ENCODE results near the gene NDUFA12.
"Not testable (repeated sequence)": the region's sequence is repeated elsewhere in the genome, so short reads cannot be mapped to it uniquely, and the experiment has no call there.

NDUFA12 gene

DNA sequence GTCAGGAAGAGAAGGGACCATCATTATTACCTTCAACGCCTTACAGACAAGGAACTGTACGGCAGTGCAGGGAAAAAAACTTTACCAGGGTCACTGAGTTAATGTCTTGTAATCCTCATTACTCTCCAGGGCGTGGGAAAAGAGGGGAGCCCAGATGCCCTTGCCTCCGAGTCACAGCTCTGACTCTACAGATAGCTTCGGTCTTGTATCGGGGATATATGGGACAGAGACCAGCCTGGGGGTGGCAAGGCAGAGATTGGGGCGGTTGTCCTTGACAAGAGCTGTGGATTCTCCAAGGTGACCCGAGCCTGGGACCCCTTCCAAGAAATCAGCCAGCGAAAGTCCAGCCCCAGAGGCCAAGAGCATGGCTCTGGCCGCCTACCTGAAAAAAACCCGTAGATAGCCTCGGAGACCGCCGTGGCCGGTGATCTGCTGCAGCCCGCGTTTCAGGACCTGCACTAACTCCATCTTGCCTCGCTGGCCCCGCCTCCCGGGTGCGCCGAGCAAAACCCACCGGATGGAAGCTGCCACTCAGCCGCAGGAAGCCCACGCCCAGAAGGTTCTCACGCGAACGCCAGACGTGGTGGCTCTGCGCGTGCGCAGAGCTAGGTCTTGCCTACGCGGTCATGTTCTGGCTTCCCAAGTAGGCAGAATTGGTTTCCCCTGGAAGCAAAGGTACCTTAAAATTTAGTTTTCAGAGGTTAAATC is at the start of gene NDUFA12:
TSS of gene NDUFA12 (minus strand) at position 485 of the 708 bp plus-strand sequence. CDS start at position 468, 17 bp downstream.
- DNase-seq (ENCODE audit: low read depth in 2 of 2) = peak; percentile 90 to 91

DNA sequence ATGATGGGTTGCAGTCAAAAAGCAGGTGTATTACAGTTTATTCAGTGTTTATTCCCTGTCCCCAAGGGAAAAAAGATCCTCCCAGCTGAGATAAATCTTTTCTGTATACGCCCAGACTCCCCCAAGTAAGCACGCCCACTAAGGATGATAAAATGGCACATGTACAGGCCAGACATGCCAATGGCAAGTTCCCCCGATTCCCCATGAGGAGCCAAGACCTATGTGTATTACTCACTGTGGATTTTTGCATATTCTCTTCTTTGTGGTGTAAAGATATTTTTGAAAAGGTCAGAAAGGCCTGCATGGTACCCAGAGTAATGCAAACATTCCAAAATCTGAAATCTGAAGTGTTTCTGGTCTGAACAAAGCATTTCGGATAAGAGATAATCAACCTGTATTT is 47.7 kb upstream of the NDUFA12 start:
- DNase-seq (ENCODE audit: low read depth in 2 of 2) = no peak

DNA sequence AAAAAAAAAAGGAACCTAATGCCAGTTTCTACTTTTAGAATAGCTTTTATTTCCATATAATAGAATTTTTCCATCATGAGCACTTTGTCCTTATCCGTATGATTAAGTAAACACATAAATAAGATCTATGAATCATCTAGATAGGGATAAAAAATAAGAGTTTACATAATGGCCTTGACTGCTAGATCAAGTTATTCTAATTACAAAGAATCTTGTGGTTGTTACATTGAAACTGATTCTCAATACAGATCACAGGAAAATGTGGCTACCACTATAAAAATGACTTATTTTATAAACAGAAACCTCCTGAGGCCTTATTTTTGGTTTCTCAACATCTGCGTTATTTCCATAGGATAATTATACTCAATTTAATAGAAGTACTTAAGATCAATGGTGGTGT is 34.4 kb upstream of the NDUFA12 start:
- DNase-seq (ENCODE audit: low read depth in 2 of 2) = no peak

DNA sequence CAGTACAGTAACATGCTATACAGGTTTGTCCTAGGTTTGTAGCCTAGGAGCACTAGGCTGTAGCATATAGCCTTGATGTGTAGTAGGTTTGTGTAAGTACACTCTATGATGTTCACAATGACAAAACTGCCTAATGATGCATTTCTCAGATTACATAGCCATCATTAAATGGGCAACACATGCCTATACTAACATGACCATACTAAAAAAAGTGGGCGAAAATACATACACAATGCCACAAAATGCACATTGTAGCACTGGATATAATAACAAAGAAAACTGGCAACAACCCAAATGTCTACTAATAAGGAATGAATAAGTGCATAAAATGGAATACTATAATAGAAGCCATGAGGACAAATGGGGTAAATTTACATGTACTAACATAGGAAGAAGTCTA is 31.3 kb upstream of the NDUFA12 start:
- DNase-seq (ENCODE audit: low read depth in 2 of 2) = no peak

DNA sequence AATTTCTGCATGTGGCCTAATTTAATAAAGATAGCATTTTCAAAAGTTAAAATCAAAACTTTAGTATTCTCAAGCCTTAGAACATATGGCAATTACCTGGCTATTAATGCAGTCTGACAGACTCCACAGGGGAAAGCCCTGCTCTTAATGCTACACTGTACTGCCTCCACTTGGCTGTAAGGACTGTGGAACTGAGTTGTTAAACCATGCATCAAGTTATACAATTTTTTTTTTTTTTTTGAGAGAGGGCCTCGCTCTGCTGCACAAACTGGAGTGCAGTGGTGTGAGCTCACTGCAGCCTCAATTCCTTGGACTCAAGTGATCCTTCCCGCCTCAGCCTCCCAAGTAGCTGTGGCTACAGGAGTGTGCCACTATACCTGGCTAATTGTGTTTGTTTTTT is 19.0 kb upstream of the NDUFA12 start:
- no peak for DNase-seq (ENCODE audit: low read depth in 2 of 2)

DNA sequence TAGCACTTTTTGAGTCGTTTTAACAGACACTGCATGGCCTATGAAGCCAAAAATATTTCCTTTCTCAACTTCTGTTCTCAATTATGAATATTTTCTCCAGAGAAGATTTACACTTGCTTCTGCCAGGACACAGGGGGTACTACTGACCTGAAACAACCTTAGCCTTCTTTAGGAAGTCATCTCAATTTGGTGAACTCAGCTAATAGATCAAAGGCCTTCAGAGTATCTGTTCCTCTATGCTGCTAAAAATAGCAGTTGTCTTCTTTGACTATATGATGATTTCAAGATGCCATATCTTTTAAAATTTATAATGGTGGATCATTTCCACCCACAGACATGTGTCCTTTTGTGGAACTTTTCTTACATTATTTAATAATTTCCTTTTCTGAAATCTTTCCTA is 14.0 kb upstream of the NDUFA12 start:
- no peak for DNase-seq (ENCODE audit: low read depth in 2 of 2)

DNA sequence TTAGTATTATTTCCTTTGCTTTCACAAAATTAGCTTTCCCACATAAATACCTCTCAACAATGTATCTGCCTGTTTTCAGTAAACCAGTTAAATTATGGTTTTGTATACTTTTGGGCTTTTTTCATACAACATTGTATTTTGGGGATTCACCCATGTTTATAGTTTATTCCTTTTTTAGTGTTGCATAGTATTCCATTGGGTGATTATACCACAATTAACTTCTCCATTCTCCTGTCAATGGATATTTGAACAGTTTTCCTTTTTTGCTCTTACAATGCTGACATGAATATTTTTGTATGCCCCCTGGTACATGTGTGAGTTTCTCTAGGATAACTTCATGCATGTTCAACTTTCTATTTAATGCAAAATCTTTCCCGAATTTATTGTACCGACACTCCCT is 12.6 kb upstream of the NDUFA12 start:
- DNase-seq (ENCODE audit: low read depth in 2 of 2) = no peak

DNA sequence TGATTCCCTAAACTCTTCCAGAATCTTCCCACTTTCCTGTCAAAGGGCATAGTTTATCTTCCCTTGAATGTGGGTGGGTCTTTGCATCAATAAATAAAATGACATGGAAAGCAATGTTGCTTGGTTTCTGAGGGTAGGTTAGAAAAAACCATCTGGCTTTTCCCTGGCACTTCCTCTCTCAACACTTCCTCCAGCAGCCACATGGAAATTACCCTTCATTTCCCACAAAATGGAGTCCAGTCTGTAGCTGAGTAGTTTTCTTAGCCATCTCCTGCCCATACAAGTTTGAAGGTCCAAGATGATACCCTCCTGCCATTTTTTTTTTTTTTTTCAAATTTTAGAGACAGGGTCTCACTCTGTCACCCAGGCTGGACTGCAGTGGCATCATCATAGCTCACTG is 11.1 kb upstream of the NDUFA12 start:
- no peak for DNase-seq (ENCODE audit: low read depth in 2 of 2)

DNA sequence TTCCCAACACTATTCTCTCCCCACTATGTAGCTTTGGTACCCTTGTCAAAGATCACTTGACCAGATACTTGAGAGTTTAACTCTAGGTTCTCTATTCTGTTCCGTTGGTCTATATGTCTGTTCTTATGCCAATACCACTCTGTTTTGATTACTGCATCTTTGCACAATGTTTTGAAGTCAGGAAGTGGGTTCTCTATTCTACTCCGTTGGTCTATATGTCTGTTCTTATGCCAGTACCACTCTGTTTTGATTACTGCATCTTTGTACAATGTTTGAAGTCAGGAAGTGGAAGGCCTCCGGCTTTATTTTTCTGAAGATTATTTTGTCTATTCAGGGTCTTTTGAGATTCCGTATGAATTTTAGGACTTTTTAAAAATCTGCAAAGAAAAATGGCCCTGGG is 2.7 kb upstream of the NDUFA12 start:
- no peak for DNase-seq (ENCODE audit: low read depth in 2 of 2)

DNA sequence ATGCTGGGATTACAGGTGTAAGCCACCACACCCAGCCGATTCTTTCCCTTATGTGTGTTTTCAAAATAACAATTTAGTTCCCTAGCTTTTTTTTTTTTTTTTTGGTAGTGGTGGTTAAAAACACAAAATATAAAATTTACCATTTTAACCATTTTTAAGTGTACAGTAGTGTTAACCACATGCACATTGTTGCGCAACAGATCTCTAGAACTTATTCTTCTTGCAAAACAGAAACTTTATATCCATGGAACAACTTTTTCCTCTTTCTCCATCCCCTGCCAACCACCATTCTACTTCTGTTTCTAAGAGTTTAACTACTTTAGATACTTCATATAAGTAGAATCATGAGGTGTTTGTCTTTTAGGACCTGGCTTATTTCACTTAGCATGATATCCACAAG is 1.1 kb upstream of the NDUFA12 start:
- DNase-seq (ENCODE audit: low read depth in 2 of 2) = no peak

DNA sequence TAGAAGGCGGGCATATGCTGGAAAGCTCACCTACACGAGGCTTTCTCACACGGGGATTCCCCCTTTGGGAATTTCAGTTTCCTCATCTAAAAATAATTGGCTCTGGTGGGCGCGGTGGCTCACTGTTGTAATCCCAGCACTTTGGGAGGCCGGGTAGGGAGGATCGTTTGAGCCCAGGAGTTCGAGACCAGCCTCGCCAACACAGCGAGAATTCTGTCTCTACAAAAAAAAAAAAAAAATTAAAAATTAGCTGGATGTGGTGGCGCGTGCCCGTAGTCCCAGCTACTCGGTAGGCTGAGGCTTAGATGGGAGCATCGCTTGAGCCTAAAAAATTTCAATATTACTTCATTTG is 400 bp upstream of the NDUFA12 start:
- DNase-seq (ENCODE audit: low read depth in 2 of 2) = no peak

DNA sequence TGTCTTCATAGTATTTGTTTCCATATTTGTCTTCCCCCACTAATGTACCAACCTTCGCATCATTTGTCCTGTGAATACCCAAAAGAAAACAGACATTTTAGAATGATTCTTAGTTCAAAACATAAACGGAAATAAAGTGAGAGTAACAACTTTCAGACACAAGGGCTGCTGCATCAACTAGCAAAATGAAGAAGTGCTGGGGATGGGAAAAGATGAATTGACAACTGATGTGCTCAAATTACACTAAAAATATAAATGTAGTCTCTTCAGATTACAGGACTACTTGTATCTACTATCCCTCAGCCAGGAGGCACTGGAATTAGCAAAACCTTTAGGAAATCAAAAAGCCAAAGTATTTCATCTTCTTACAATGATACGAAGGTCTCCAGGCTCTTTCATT is 743 bp downstream of the NDUFA12 start:
- DNase-seq (ENCODE audit: low read depth in 2 of 2) = no peak

DNA sequence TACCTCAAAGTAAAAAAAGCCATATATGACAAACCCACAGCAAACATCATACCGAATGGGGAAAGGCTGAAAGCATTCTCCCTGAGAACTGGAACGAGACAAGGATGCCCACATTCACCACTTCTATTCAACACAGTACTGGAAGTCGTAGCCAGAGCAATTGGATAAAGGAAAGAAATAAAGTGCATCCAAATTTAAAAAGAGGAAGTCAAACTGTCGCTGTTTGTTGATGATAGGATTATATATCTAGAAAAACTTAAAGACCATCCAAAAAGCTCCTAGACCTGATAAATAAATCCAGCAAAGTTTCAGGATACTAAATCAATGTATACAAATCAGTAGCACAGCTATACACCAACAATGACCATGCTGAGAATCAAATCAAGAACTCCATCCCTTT is 5.2 kb downstream of the NDUFA12 start:
- DNase-seq (ENCODE audit: low read depth in 2 of 2) = no peak

DNA sequence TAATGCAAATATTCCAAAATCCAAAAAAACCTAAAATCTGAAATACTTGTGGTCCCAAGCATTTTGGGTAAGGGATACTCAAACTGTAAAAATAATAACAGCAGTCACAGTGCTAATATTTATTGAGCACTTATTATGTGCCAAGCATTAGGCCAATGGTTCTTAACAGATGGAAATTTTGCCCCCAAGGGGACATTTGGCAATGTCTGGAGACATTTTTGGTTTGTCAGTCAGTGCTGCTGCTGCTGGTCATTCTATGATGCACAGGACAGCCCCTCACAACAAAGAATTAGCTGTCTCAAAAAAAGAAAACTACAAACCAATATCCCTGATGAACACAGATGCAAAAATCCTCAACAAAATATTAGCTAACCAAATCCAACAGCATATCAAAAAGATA is 5.8 kb downstream of the NDUFA12 start:
- DNase-seq (ENCODE audit: low read depth in 2 of 2) = no peak

DNA sequence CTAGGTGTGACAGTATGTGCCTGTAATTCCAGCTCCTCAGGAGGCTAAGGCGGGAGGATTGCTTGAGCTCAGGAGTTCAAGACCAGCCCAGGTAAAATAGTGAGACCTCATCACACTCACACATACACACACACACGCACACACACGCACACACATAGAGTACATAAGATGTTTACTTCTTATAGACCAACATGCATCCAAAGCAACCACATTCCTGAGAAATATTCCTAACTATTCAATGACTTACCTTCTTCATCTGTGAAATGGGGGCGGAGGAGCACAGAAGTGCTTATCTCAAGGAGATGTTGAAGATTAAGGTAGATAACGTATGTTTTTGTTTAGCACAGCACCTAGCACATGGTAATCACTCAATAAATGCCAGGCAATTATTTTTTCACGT is 6.4 kb downstream of the NDUFA12 start:
- DNase-seq (ENCODE audit: low read depth in 2 of 2) = no peak

DNA sequence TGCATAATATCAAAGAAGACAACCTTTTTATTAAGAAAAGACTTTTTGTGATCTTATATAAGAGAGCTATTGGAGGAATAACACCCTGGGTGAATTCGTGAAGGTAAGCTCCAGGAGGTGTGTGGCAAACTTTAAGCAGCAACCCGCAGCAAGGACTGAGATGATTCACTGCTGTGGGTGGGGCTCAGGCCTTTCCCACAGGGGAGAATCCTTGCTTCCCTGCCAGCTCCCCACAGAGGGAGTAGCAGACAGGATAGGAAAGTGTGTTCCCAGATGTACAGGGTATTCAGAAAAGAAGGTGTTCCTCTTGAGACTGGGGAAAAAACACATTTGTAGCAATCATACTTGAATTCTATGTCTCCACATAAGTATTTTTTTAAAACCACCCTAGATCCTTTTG is 9.2 kb downstream of the NDUFA12 start:
- no peak for DNase-seq (ENCODE audit: low read depth in 2 of 2)

DNA sequence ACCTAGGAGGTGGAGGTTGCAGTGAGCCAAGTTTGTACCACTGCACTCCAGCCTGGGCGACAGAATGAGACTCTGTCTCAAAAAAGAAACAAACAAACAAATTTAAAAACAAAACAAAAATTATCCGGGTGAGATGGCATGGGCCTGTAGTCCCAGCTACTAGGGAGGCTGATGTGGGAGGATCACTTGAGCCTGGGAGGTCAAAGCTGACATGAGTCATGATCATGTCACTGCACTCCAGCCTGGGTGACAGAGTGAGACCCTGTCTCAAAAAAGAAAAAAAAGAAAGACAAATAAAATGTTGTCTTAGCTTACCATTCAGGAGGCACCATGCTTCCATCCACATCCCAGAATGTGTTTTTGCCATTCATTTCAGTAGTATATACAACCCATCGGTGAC is 9.6 kb downstream of the NDUFA12 start:
- not testable (repeated sequence) for DNase-seq (ENCODE audit: low read depth in 2 of 2)

DNA sequence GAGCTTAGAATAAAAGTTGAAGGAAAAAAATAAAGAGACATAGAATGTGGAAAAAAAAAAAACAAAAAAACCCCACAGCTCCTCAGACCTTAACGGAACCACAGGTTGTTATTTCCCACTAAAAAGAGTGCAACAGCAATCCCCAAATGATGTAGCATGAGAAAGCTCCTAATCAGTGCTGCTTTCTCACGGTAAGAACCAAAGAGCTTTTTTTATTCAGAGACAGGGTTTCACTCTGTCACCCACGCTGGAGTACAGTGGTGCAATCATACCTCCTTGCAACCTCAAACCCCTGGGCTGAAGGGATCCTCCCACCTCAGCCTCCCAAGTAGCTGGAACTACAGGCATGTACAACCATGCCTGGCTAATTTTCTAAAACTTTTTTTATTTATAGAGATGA is 13.3 kb downstream of the NDUFA12 start:
- DNase-seq (ENCODE audit: low read depth in 2 of 2) = no peak

DNA sequence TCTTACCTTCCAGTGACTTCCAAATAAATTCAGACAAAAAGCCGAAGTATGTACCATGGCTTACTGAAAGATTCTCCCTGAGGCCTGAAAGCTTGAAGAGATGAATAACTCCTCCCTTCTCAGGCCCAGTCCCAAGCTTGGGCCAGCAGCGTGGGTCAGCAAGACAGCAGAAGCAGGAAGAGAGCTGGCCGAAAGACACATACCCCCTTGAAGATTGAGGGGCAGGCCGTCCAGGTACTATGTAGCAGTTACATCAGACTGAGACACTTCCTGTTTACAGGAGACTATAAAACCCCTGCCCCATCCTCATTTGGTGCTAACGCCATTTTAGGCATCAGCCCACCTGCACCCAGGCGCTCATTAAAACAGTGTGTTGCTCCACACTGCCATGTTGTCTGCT is 15.0 kb downstream of the NDUFA12 start:
- DNase-seq (ENCODE audit: low read depth in 2 of 2) = no peak

DNA sequence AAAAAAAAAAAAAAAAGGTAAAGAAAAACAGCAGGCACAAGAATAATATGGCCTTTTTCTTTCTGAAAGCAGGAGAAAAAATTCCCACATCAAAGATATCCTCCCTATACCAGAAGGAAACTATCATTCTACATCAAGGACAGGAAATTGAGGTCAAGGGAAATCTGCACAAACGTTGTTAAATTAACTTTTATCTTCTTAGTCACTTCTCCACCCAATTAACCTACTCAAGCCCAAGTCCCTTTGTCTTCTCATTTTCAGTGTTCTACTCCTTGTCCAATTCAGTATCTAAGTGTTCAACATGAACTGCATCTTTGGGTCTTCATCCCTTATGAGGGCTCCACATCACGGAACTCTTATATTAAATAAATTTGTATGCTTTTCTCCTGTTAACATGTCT is 15.7 kb downstream of the NDUFA12 start:
- DNase-seq (ENCODE audit: low read depth in 2 of 2) = no peak

DNA sequence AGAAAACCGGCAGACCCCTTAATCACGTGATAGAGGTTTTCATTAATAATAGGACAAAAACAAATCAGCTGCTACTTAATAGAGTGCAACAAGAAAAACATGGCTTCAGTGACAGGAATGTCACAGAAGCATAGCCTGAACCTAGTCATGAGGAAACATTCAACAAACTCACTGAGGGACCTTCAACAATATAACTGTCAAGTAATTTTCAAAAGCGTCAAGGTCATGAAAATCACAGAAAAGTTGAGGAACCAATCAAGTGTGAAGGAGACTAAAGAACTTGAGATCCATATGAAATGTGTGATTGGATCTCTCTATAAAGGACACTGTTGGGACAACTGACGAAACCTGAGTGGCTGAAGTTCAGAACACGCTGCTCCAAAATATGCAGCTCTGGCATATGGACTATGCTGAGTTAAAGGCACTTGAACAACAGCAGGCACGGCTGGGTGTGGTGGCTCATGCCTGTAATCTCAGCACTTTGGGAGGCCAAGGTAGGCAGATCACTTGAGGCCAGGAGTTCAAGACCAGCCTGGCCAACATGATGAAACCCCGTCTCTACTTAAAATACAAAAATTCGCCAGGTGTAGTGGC is 16.3 kb downstream of the NDUFA12 start:
- DNase-seq (ENCODE audit: low read depth in 2 of 2) = no peak

DNA sequence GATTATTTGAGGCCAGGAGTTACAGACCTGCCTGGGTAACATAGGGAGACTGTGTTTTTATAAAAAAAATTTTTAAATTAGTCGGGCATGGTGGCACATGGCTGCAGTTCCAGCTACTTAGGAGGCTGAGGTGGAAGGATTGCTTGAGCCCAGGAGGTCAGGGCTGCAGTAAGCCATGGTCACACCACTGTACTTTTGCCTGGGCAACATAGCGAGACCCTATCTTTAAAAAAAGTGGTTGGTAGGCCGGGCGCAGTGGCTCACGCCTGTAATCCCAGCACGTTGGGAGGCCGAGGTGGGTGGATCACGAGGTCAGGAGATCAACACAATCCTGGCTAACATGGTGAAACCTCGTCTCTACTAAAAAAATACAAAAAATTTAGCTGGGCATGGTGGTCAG is 18.4 kb downstream of the NDUFA12 start:
- DNase-seq (ENCODE audit: low read depth in 2 of 2) = not testable (repeated sequence)

DNA sequence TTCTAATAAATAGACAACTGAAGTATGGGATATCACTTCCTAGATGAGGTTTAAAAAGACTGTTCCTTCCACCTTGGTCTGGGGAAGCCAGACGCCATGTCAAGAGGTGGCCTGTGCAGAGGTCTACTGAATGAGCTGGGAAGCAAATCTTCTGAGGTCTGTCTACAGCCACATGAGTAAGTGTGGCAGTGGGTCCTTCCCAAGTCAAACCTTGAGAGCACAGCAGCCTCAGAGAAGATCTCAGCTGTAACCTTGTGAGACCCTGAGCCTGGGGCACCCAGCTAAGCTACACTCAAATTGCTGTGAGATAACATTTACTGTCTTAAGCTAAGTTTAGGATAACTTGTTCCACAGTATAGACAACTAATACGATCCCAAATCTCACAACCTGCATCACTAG is 20.2 kb downstream of the NDUFA12 start:
- DNase-seq (ENCODE audit: low read depth in 2 of 2) = no peak

DNA sequence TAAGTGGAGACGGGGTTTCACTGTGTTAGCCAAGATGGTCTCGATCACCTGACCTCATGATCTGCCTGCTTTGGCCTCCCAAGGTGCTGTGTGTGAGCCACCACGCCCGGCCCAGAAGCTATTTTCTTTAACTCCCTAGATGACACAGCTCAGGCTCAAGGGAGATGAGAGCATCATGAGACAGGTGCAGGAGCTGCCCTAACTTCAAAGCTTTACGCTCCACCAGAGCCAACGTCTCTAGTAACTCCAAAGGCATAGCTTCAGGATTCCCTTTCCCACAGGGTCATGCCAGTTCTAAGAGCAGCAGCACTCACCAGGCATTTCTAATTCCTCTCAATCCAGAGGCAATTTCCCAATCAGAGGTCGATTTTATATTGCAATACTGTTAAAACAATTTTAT is 21.0 kb downstream of the NDUFA12 start:
- no peak for DNase-seq (ENCODE audit: low read depth in 2 of 2)

Measured in stimulated activated CD4-positive, alpha-beta T cell treated with anti-CD3 and anti-CD28 coated beads, Interleukin-1b, Interleukin-23, amount 100 ng/mL, for 4 hours (primary cell).